ENCODE data around the gene LIMD2.

- TF ChIP-seq CTCF (IDR thresholded peaks at IDR 0.05) (no peak), POLR2AphosphoS5 (IDR thresholded peaks at IDR 0.05; ENCODE audit: low read depth, low read length) (no peak)
These were observed 53.5 kb downstream of the LIMD2 start for GRCh38 chr17:63646488-63646806.

Data from Panc1 (cell line).